Adrenal gland (tissue), 12 donors: ENCODE results near the gene PLEKHG4B. TPM values are rescaled to one million over a fixed set of nuclear protein-coding genes. Genes with fewer than 3 reads are reported as not detected.

Experiments
- DNase-seq, 7 donors: peaks; one replicate each; pipeline ENCODE4 v3.0.0-alpha.2; 2019 to 2020
- H3K27ac ChIP-seq, 5 donors: fragments of 200-600 bp; sonication (generic) in 4 of 5; 1 replicate in 3 of 5; 2 replicates in 2 of 5; pipeline versions ENCODE4 v1.5.1 to v1.8.0; 2016 to 2020; ENCODE audit warnings: mild to moderate bottlenecking in 1 of 5
- H3K27me3 ChIP-seq: fragments of 200-600 bp; 2 replicates; pipeline ENCODE4 v1.8.0; 2021
- H3K36me3 ChIP-seq, 2 donors: fragments of 200-600 bp; replicated peaks in 1 of 2; 1 replicate in 1 of 2; 2 replicates in 1 of 2; pipeline versions ENCODE4 v1.5.1 to v1.8.0; 2018 to 2022
- H3K4me1 ChIP-seq, 2 donors: fragments of 200-600 bp; replicated peaks in 1 of 2; 1 replicate in 1 of 2; 2 replicates in 1 of 2; pipeline versions ENCODE4 v1.5.1 to v1.8.0; 2018 to 2021
- H3K4me3 ChIP-seq, 4 donors: fragments of 200-600 bp; sonication (generic) in 3 of 4; one replicate each; pipeline ENCODE4 v1.5.1; 2016 to 2018
- H3K9me3 ChIP-seq, 3 donors: fragments of 200-600 bp; sonication (generic) in 1 of 3; replicated peaks in 1 of 3; 1 replicate in 2 of 3; 2 replicates in 1 of 3; pipeline versions ENCODE4 v1.5.1 to v1.8.0; 2016 to 2021
- POLR2A ChIP-seq, 2 donors: fragments of 450-650 bp; IDR thresholded peaks; one replicate each; pipeline ENCODE4 v1.6.1; 2017; ENCODE audit warnings: antibody characterized with exemption in 2 of 2, mild to moderate bottlenecking in 2 of 2, moderate library complexity in 1 of 2
- WGBS, 4 donors: extraction: QIAGEN DNeasy Blood & Tissue Kit in 2 of 4; methylation state at CpG; one replicate each; pipeline versions ENCODE4 v1.1.5 to v1.1.7; 2013 to 2017; 5-methylcytosine and 5-hydroxymethylcytosine counted together
- intact Hi-C, 2 donors: fragments of 100-400 bp; cut with DNase I; formaldehyde crosslinking; loops; one replicate each; pipeline versions ENCODE4 v1.14.1 to v1.15.0; 2022 to 2023
- polyA plus RNA-seq, 3 donors: library from polyadenylated mRNA; stranded (reverse); fragments of 200-250 nt in 2 of 3; fragments of 350-450 nt in 1 of 3; fragmentation: Illumina TruSeq in 1 of 3; extraction: RNeasy Lipid Tissue Mini Kit (QIAGEN cat#74804) in 1 of 3; gene quantifications; one replicate each; pipeline ENCODE4 v1.2.3, GENCODE V29; 2013 to 2014
- total RNA-seq, 9 donors: library from RNA; depleted of rRNA in 4 of 9; stranded (reverse); fragments of >200 nt in 4 of 9; fragments of 120-200 nt in 1 of 9; fragmentation: NEBNext Ultra II Directional in 1 of 9; extraction: Animal tissue kit (Norgen Biotek cat#: 25700) in 1 of 9; gene quantifications; one replicate each; pipeline versions ENCODE4 v1.1.0 to v1.2.4, GENCODE V29; 2013 to 2023
- TF ChIP-seq, protein P1 (sequence below), 6 experiments: fragments of 450-650 bp in 4 of 6; fragments of 200-600 bp in 2 of 6; sonication (generic) in 1 of 6; IDR thresholded peaks; 1 replicate in 5 of 6; 2 replicates in 1 of 6; pipeline versions ENCODE4 v1.5.1 to v1.8.0; 2016 to 2021; ENCODE audit warnings: antibody characterized with exemption in 6 of 6, mild to moderate bottlenecking in 2 of 6, moderate library complexity in 1 of 6
- donor health status: healthy with polysubstance abuse.
- donor health status: Bipolar disorder and iron deficiency.
- donor health status: DM: yes; HTN: yes; CAD: no.
- donor health status: DM: no; HTN: no; CAD: no.
- donor health status: DM: no; HTN: no; CAD: no.
- donor health status: DM: yes; HTN: yes; CAD: no.

PLEKHG4B gene
- total and polyA plus RNA-seq, 12 donors = 0.03 to 3.4 (median 0.12) TPM

DNA sequence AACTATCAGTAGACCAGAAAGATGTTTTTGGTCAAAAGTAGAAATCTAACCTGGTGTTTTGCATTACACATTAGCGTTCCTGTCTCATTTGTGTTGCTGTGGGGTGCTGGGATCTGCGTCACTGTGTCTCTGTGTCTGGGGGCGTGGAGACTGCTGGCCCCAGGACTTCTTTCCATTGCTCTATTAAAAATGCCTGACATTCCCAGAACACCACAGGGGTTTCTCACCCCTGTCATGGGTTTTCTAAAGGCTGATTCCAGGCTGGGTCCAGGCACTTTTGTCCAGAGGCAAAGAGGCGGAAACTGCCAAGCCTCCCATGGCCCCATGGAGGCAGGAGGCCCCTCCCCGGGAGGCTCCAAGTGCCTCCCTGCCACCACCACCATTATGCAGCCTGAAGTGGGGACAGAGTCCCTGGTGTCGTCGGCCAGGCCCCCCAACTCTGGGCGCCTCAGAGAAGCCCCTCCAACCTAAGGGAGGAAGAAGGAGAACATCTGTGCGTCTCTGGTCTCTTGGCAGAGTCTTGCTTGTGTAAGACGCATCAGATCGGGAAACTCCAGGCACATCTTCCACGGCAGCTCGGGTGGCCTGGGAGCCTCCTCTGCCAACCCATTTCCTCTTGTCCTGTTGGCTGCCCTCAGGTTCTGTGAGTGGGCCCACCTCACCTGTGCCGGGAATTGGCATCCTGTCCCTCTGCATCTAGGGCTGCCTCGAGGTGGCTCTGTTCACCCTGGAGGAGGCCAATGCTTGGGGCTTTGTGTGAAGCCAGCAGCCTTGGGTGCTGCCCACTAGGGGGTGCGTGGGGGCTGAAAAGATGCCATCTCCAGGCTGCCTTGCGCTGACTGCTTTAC lies 13.8 kb upstream of the PLEKHG4B start:
- no peak for DNase-seq
- H3K27ac ChIP-seq = no peak overlapping the region
- no peaks in the 10 kb centered on the region for H3K36me3 ChIP-seq
- H3K4me1 ChIP-seq = no peaks in the 10 kb centered on the region
- intact Hi-C loops = no loop called here
- WGBS, 4 donors = 73 to 80% (median 75%) methylated on average over 15 to 17 of the region's 17 CpGs
- TF ChIP-seq, protein P1, sequence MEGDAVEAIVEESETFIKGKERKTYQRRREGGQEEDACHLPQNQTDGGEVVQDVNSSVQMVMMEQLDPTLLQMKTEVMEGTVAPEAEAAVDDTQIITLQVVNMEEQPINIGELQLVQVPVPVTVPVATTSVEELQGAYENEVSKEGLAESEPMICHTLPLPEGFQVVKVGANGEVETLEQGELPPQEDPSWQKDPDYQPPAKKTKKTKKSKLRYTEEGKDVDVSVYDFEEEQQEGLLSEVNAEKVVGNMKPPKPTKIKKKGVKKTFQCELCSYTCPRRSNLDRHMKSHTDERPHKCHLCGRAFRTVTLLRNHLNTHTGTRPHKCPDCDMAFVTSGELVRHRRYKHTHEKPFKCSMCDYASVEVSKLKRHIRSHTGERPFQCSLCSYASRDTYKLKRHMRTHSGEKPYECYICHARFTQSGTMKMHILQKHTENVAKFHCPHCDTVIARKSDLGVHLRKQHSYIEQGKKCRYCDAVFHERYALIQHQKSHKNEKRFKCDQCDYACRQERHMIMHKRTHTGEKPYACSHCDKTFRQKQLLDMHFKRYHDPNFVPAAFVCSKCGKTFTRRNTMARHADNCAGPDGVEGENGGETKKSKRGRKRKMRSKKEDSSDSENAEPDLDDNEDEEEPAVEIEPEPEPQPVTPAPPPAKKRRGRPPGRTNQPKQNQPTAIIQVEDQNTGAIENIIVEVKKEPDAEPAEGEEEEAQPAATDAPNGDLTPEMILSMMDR (IDR thresholded peaks at IDR 0.05) = peak in 1 of 6 experiments; percentile 11
- TF ChIP-seq POLR2A (IDR thresholded peaks at IDR 0.05) = no peak
- no peaks in the 10 kb centered on the region for H3K9me3 ChIP-seq
- H3K4me3 ChIP-seq = no peak overlapping the region
- H3K27me3 ChIP-seq = no peaks in the 10 kb centered on the region

DNA sequence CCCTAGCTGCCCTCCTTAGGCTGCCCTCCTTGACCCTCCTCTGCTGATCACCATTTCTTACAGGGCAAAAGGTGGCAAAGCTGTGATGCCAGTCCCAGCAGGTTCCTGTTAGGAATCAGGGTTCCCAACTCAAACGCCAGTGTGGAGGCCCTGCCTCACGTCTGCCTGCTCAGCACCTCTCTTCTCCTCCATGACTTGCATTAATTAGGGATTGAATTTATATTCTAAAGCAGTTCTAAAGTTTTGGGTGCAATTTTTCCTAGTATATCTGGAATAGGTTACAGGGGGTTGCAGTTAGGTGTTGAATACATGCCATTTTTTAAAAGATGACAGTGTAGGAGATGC lies 13.2 kb upstream of the PLEKHG4B start:
- no peak for DNase-seq
- intact Hi-C loops = no loop called here

DNA sequence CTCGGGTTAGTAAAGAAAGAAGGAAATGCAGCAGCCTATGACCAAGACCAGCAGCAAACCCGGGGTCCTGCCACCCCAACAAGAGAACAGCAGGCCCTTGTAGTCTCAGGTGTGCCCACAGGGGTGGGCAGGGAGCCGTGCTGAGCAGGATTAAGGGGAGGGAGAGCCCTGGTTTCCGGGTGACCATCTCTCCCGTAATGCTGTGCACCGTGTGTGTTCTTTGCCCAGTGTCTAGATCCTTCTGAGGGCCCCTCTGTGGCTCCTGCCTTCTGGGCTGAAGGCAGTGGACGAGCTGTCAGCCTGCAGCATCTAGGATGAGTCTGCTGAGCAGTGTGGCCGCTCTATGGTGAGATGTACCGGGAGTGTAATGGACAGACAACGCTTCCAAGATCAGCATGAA lies 12.7 kb upstream of the PLEKHG4B start:
- TF ChIP-seq, protein P1 (IDR thresholded peaks at IDR 0.05) = no peak
- TF ChIP-seq POLR2A (IDR thresholded peaks at IDR 0.05) = no peak
- H3K9me3 ChIP-seq = no peaks in the 10 kb centered on the region
- H3K36me3 ChIP-seq = no peaks in the 10 kb centered on the region
- no peak overlapping the region for H3K4me3 ChIP-seq
- no peak overlapping the region for H3K27ac ChIP-seq
- H3K4me1 ChIP-seq = no peaks in the 10 kb centered on the region
- no peak for DNase-seq
- intact Hi-C loops = no loop called here
- H3K27me3 ChIP-seq = no peaks in the 10 kb centered on the region
- WGBS, 4 donors = 63 to 85% (median 72%) methylated on average over 6 to 10 of the region's 10 CpGs

More for the DNA sequence above, 13.2 kb upstream of the PLEKHG4B start:
- 62 to 82% (median 73%) methylated on average over 2 of the region's 2 CpGs for WGBS, 4 donors
- H3K9me3 ChIP-seq = no peaks in the 10 kb centered on the region
- H3K4me1 ChIP-seq = no peaks in the 10 kb centered on the region
- H3K27me3 ChIP-seq = no peaks in the 10 kb centered on the region
- TF ChIP-seq POLR2A (IDR thresholded peaks at IDR 0.05) = no peak
- TF ChIP-seq, protein P1 (IDR thresholded peaks at IDR 0.05) = no peak
- H3K4me3 ChIP-seq = no peak overlapping the region
- H3K27ac ChIP-seq = no peak overlapping the region
- H3K36me3 ChIP-seq = no peaks in the 10 kb centered on the region

DNA sequence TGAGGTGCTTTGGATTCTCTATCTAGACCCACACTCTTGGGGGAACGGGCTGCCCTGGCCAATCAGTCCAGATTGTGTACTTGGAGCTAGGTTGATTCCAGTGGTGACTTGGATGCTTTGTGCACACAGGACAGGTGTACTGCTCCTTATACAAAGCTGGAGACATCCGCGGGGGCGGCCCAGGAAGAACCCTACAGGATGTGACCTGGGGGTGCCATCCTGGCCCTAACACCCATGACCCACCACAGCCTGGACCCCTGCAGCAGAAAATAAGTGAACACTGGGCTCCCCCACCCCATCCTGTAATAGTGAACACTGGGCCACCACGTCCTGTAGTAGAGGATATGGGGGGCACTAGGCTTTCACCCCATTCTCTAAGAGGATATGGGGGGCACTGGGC lies 12.1 kb upstream of the PLEKHG4B start:
- Histone ChIP-seq H3K4me1 (no peaks in the 10 kb centered on the region), H3K27ac (no peak overlapping the region), H3K9me3 (no peaks in the 10 kb centered on the region), H3K27me3 (no peaks in the 10 kb centered on the region), H3K4me3 (no peak overlapping the region), H3K36me3 (no peaks in the 10 kb centered on the region)
- no peak for TF ChIP-seq POLR2A (IDR thresholded peaks at IDR 0.05)
- TF ChIP-seq, protein P1 (IDR thresholded peaks at IDR 0.05) = no peak
- no peak for DNase-seq
- 54 to 88% (median 76%) methylated on average over 4 to 5 of the region's 5 CpGs for WGBS, 4 donors
- intact Hi-C loops = no loop called here
